Activated CD4-positive, alpha-beta T cell treated with anti-CD3 and anti-CD28 coated beads for 48 hours (primary cell): ENCODE measurements around the gene NAA10.

Experiments used
- DNase-seq: peaks from one replicate; pipeline ENCODE4 v3.0.0-alpha.2; 2020

The NAA10 gene

GRCh38 chrX:153927922-153928760, 6.7 kb downstream of the NAA10 start:
- peak; percentile 94 for DNase-seq

- DNase-seq: no peak
Observed at GRCh38 chrX:153927672-153927921, 7.2 kb downstream of the NAA10 start.

DNA sequence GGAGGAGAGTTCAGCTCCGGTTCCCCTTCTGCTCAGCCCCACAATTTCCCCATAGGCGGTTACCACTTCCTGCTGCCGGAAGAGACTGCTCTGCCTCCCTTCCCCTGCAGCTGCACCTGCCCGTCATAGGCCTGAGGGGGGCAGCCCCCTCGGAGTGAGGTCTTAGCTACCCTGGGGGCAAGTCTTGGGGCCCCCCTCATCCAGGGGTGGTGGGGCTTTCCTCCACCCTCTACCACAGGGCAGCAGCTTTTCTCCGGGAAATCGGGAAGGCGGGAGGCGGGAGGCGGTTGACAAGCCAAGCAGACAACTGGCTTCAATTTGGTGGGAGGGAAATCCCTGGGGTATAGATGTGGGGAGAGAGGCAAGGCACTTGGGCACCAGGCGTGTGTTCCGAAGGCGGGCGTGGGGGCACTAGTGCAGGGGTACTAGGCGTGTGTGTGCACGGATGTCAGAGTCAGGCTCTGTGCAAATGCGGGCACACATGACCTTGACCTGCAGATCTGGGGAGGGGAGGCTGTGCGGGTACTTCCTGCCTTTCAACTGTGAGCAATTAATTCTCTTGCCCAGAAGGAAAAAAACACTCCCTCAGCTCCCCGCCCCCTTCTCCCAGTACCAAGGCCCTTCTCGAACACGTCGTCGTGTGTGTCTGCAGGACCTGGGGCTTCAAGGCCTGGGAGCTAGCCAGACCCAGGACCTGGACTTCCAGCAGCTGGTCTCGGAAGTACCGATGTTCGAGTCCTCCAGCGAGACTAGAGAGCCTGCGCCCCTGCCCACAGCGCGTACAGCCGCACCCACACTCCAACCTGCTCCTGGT, 7.8 kb downstream of the NAA10 start:
- DNase-seq: peak; percentile 76

DNA sequence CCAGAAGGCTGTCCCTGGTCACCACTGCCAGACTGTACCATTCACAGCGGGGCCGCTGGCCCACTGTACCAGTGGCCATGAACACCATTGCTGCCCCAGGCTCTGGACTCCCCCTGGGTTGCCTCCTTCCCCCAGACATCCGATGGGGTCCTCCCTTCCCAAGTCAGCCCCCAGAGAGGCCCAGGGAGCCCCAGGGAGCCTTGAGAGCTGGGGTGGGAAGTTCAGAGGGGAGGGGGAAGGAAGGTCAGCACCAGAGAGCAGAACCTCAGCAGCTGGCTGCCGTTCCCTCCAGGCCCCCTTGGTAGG, 8.3 kb downstream of the NAA10 start:
- no peak for DNase-seq

GRCh38 chrX:153925739-153926551, 8.9 kb downstream of the NAA10 start, which contains the start of gene ARHGAP4:
Gene ARHGAP4, minus strand, starts transcription at chrX:153926264. Its CDS starts 62 bp downstream, at chrX:153926202.
- DNase-seq: peak; percentile 76

GRCh38 chrX:153925387-153925738, 9.5 kb downstream of the NAA10 start:
- no peak for DNase-seq

GRCh38 chrX:153924149-153924861, 10.5 kb downstream of the NAA10 start:
- DNase-seq: peak; percentile 46

DNA sequence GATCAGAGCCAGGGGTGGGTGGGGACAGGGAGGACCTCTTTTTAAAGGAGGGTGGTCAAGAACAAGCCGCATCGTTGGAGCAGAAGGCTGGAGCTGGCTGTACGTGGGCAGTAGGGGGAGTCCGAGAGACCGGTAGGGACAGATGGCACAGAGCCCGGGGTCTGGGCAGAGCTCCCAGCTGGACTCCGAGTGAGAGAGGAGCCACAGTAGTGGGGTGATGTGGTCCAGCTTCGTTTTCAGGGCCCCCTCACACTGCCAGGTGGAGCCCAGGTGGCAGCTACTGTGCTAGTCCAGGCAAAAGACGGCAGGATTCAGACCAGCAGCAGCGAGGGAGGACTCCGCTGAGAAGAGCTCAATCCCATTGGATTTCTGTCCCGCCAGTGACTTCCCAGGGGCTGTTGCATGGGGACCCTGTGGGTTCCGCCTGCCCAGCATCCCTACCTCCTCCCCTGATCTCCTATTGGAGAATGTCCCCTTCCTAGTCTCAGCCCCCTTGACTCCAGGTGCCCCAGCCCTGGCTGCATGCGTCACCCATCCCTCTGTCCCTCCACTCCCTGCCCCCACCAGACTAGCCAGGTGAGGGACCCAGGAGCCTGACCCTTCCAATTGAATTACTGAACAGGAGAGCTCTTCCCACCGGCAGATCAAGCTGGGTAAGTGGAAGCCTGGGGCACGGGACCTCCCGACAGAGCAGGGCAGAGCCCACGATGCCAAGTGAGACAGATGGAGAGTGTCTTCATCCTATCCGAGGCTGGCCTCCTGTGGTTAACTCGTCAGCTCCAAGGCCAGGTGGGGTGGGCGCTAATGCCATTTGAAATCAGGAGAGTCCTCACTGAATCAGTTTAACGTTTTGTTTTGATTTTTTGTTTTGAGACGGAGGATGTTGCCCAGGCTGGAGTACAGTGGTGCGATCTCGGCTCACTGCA, 11.6 kb downstream of the NAA10 start:
- no peak for DNase-seq

DNA sequence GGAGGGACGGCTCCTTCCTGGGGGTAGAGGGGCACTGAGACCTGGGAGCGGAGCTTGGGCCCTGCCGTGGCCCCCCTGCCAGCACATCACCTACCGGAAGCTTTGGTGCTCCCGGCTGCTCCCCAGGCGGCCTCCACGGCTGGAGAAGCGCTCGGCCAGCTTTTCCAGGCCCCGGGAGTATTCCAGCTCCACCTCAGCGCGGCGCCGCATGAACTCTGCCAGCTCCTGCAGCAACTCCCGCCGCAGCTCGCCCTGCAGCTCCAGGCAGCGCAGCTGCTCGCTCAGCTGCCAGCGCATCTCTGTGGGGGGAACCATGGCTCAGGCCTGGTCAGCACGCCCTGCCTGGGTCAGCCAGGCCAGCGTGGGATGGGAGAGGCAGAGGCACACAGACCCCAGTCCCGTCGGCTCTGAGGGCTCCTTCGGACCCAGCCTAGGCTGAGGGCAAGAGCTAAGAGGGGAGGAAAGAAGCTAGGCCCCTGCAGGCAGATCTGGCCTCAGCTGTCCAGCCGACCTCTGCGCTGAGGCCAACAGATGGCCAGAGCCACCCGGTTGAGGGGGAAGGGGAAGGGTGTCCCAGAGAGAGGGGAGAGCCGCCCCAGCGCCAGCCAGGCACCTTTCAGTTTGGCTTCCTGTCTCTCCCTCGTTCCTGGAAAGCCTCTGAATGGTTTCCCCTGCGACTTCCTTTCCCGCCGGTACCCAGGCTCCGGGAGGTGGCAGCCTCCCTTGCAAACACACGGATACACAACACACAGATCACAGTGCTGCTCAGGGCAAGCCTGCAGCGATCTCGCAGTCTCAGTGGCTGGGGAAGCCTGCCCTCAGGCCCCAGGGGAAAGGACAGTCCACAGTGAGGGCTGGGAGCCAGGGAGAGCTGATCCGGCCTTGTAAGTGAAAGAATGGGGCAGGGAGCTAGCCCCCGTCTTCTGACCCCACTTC, 13.1 kb downstream of the NAA10 start:
- DNase-seq: no peak

- DNase-seq: no peak
Observed at GRCh38 chrX:153921070-153921469, 13.8 kb downstream of the NAA10 start.

DNA sequence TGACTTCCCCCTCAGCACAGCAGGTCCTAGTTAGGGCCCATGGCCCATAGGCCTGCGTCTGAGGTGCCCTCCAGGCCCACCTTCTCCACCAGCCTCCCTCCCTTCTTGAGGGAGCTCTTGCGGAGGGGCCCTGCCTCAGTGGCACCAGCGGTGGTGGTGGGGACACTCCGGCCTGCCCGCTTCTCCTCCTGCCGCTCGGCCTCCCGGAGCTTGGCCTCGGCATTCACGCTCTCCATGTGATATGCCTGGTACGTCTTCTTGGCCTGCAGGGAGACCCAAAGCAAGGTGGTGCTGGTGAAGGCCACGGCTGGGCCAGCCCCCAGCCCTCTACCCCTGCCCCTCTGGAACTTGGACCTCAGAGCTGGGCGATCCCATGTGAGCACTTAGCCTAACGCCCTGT, 14.3 kb downstream of the NAA10 start:
- DNase-seq: no peak

DNA sequence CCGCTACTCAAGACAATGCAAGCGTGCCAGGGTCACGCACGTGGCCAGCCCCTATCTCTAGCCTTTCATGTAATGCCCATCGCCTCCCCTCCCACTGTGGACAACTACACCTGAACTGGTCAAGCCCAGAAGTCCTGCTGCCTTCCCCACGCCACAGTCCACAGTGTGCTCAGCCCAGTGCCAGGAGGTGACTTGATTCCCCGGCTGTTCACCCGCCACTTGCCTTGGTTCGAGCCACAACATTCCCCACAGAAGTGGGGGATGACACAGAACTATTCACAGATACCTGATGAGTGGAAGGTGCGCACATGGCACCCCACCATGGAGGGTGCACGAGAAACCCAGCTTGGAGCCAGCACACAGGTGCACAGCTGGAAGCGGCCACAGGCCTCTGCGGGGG, 15.6 kb downstream of the NAA10 start:
- DNase-seq: no peak

GRCh38 chrX:153917869-153918268, 17.0 kb downstream of the NAA10 start:
- no peak for DNase-seq

DNA sequence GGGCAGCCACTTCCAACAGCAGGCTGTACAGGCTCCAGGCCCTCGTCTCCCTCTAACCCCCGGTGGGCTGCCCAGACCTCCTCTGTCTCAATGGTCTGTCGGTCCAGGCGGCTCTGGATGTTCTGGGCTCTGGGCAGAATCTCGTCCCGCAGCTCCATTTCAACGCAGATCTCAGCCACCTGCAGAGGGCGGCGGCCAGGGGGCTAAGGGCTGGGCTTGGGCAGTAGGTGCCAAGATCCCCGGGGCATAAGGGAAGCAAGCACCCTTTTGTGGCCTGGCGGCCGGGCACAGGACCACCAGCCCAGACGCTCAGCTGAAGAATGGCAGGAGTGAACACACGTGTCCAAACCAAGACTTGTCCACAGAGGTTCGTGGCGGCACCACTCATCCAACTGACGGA, 21.1 kb downstream of the NAA10 start:
- no peak for DNase-seq

GRCh38 chrX:153913211-153913610, 21.6 kb downstream of the NAA10 start:
- DNase-seq: no peak

DNA sequence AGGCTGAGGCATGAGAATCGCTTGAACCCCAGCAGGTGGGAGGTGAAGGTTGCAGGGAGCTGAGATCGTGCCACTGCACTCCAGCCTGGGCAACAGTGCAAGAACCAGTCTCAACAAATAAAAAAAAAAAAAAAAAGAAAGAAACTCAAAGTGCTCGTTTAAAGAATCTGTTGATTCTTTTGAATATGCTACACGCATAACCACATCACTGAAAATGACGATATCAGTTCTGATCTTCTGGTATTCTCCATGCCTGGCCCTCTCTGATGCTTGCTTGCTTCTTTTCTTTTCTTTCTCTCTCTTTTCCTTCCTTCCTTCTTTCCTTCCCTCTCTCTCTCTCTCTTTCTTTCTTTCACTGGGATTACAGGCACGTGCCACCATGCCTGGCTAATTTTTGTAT, 23.0 kb downstream of the NAA10 start:
- DNase-seq: no peak

DNA sequence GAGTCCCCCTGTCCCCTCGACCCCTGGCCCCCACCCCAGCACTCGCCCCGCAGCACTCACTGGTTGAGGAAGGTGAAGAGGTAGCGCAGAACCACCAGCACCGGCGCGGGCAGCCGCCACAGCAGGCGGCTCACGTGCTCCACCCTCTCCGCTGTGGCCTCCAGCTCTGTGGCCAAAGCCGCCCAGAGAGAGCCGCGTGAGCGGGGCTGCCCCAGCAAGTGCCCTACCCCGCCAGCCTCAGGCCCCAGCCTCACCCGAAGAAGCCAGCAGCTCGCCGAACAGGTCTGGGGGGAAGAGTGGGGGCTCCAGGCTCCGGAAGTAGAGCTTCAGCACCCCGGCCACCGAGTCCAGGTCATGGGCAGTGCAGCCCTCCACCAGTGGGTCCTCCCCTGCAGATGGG, 24.4 kb downstream of the NAA10 start:
- no peak for DNase-seq

GRCh38 chrX:153909980-153910360, 24.9 kb downstream of the NAA10 start:
- no peak for DNase-seq

DNA sequence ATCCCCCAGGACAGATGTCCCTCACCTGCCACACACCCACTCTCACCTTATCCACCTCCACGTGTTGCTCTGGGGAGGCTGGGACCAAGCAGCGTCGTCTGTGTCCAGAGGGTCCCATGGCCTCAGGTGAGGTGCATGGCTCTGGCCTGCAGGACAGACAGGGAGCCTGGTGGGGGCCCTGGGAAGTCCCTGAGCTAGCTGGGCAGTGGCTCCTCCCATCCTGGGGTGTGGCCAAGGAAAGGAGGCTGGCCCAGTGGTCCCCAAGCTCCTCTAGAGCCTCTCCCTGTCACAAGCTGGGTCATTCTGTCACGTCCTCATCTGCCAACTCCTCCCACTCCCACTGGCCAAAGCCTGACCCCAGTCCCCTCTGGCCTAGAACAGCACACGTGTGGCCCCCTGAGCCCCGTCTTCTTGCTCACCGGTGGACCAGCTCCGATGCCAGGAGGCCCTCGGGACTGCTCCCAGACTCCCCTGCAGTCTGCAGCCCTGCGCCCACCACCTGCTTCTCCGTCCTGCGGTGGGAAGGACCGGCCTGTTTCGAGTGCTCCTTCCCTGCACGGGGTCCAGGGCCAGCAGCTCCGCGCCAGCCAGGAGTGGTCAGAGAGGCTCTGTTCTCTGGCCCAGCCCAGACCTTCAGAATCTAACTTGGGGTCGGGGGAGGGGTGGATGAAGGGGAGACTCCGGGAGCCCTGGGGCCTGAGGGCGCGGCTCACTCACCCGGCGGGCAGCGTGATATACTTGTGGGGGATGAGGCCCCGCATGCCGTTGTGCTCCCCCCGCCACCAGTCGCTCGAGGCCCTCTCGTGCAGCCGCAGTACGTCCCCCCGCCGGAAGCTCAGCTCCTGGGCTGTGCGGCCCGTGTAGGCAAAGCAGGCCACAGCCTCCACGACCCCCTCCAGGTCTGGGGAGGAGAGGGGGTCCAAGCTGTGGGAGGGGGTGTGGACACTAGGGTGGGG, 25.5 kb downstream of the NAA10 start:
- no peak for DNase-seq
